HepG2 (cell line): ENCODE measurements around the gene ANKHD1. TPM values are rescaled to one million over a fixed set of nuclear protein-coding genes. Genes with fewer than 3 reads are reported as not detected.
"Not testable (repeated sequence)": the region's sequence is repeated elsewhere in the genome, so short reads cannot be mapped to it uniquely, and the experiment has no call there.

Experiments used
- ATAC-seq: fragments of 200-7000 bp; cut with Tn5 transposase; 3 replicates; pipeline ENCODE4 v1.9.1; 2020; ENCODE audit warnings: mild to moderate bottlenecking, moderate library complexity
- BruUV-seq: library from RNA; stranded (reverse); fragments of 400-500 nt; replicated peaks from 2 replicates; lab custom pipeline; 2021; lab: Mats Ljungman, UMichigan
- CTCF ChIA-PET: fragments of 300-600 bp; formaldehyde crosslinking; extraction: SDS; loops from one replicate; lab custom pipeline; 2021; ENCODE audit warnings: low total read pairs, inconsistent platforms, low intra/inter-chr PET ratio; lab: Yijun Ruan, JAX
- POLR2A ChIA-PET: fragments of 350-600 bp; sonication (Branson Sonifier 250); formaldehyde crosslinking; loops from one replicate; lab custom pipeline; 2020; ENCODE audit warnings: antibody characterized with exemption, inconsistent platforms; lab: Yijun Ruan, JAX
- DNase-seq: peaks from one replicate; pipeline ENCODE4 v3.0.0-alpha.2; 2015; ENCODE audit warnings: low spot score
- FAIRE-seq: peaks from 3 replicates; lab custom pipeline; 2011; peaks lifted over from hg19 to GRCh38; lab: Jason Lieb, UNC
- H2AFZ ChIP-seq: one replicate; pipeline ENCODE4 v1.6.1; 2011; ENCODE audit warnings: low read length, inconsistent platforms
- H3K27ac ChIP-seq: fragments of 300-600 bp; 3 replicates; pipeline ENCODE4 v1.8.0; 2011; ENCODE audit warnings: mixed run types, mild to moderate bottlenecking, mixed read lengths, low read length, inconsistent platforms; ENCODE audit not compliant: insufficient read depth; ENCODE audit errors: extremely low read length
- H3K27me3 ChIP-seq, 2 experiments: fragments of 200-600 bp in 1 of 2; 2 replicates in 1 of 2; 3 replicates in 1 of 2; pipeline versions ENCODE4 v1.6.0 to v1.8.0; 2011; ENCODE audit warnings: low read length in 2 of 2, mild to moderate bottlenecking in 2 of 2, moderate library complexity in 2 of 2, inconsistent platforms in 1 of 2; ENCODE audit not compliant: insufficient read depth in 2 of 2, control insufficient read depth in 1 of 2
- H3K36me3 ChIP-seq, 2 experiments: fragments of 200-600 bp in 1 of 2; replicated peaks in 1 of 2; 2 replicates in 1 of 2; 3 replicates in 1 of 2; pipeline versions ENCODE4 v1.5.1 to v1.8.0; 2011; ENCODE audit warnings: low read length in 2 of 2, inconsistent platforms in 1 of 2; ENCODE audit not compliant: insufficient read depth in 2 of 2, control insufficient read depth in 1 of 2
- H3K4me1 ChIP-seq: 2 replicates; pipeline ENCODE4 v1.5.1; 2012; ENCODE audit warnings: low read length, inconsistent platforms; ENCODE audit not compliant: insufficient read depth
- H3K4me2 ChIP-seq: 2 replicates; pipeline ENCODE4 v1.6.0; 2011; ENCODE audit warnings: low read depth, low read length, inconsistent platforms
- H3K4me3 ChIP-seq, 3 experiments: fragments of 200-600 bp in 1 of 3; sonication (generic), shearing (Covaris generic) in 1 of 3; replicated peaks in 1 of 3; 2 replicates each; pipeline ENCODE4 v1.5.1; 2011 to 2016; ENCODE audit warnings: low read length in 3 of 3, inconsistent platforms in 2 of 3, low read depth in 2 of 3, mild to moderate bottlenecking in 2 of 3, control low read depth in 1 of 3, mixed read lengths in 1 of 3; ENCODE audit not compliant: insufficient read depth in 1 of 3
- H3K79me2 ChIP-seq: one replicate; pipeline ENCODE4 v1.6.1; 2011; ENCODE audit warnings: low read length, inconsistent platforms; ENCODE audit not compliant: insufficient read depth
- H3K9ac ChIP-seq: 2 replicates; pipeline ENCODE4 v1.6.0; 2011; ENCODE audit warnings: mild to moderate bottlenecking, low read depth, low read length, inconsistent platforms; ENCODE audit not compliant: insufficient read depth
- H3K9me3 ChIP-seq: 2 replicates; pipeline ENCODE4 v1.5.1; 2012; ENCODE audit warnings: mild to moderate bottlenecking, low read length
- H4K20me1 ChIP-seq: 2 replicates; pipeline ENCODE4 v1.6.0; 2011; ENCODE audit warnings: inconsistent platforms, mild to moderate bottlenecking, low read length, moderate library complexity; ENCODE audit not compliant: insufficient read depth
- CBX2 ChIP-seq, 2 experiments: fragments of 200-600 bp in 1 of 2; sonication (generic); formaldehyde crosslinking in 1 of 2; IDR thresholded peaks; 2 replicates each; pipeline versions ENCODE4 v1.7.0 to v1.8.1; 2018 to 2022; ENCODE audit warnings: low read depth in 2 of 2, low read length in 1 of 2, mild to moderate bottlenecking in 1 of 2, missing genetic modification reagents in 1 of 2
- CEBPG ChIP-seq: IDR thresholded peaks from 2 replicates; pipeline ENCODE4 v1.6.1; 2016
- CTCF ChIP-seq: sonication (generic); formaldehyde crosslinking; IDR thresholded peaks from 2 replicates; pipeline ENCODE4 v1.5.0; 2020; ENCODE audit warnings: mild to moderate bottlenecking, missing genetic modification reagents, moderate library complexity
- MTA3 ChIP-seq: sonication (generic); formaldehyde crosslinking; IDR thresholded peaks from 2 replicates; pipeline ENCODE4 v1.4.0; 2020; ENCODE audit warnings: missing genetic modification reagents
- MYC ChIP-seq: sonication (generic); formaldehyde crosslinking; IDR thresholded peaks from 2 replicates; pipeline ENCODE4 v1.9.0; 2021; ENCODE audit warnings: missing genetic modification reagents, borderline replicate concordance
- RNF219 ChIP-seq: sonication (generic); formaldehyde crosslinking; IDR thresholded peaks from 2 replicates; pipeline ENCODE4 v1.5.0; 2020; ENCODE audit warnings: mild to moderate bottlenecking, missing genetic modification reagents
- ZFP37 ChIP-seq: sonication (generic); formaldehyde crosslinking; IDR thresholded peaks from 2 replicates; pipeline ENCODE4 v1.4.0; 2020; ENCODE audit warnings: missing genetic modification reagents, borderline replicate concordance
- ZNF512B ChIP-seq: sonication (generic); formaldehyde crosslinking; IDR thresholded peaks from 2 replicates; pipeline ENCODE4 v1.5.1; 2020; ENCODE audit warnings: missing genetic modification reagents, mild to moderate bottlenecking, borderline replicate concordance
- ZNF709 ChIP-seq: sonication (generic); formaldehyde crosslinking; IDR thresholded peaks from 2 replicates; pipeline ENCODE4 v1.5.0; 2020; ENCODE audit warnings: mild to moderate bottlenecking, missing genetic modification reagents
- WGBS: methylation state at CpG from one replicate; pipeline ENCODE4 v1.1.6; 2017; ENCODE audit warnings: low lambda C conversion rate; 5-methylcytosine and 5-hydroxymethylcytosine counted together
- in situ Hi-C: cut with HindIII; loops from 2 replicates; pipeline ENCODE4 v1.10.0; 2017; ENCODE audit warnings: low pct_unique_long_range_greater_than_20kb; ENCODE audit not compliant: extremely low pct_ligation_motif_present
- intact Hi-C: fragments of 100-400 bp; cut with micrococcal nuclease; formaldehyde crosslinking; loops from one replicate; pipeline ENCODE4 v1.10.0; 2022; ENCODE audit not compliant: unreplicated experiment
- polyA plus RNA-seq, 8 experiments: library from polyadenylated mRNA; depleted of rRNA in 3 of 8; stranded (reverse) in 7 of 8; unstranded in 1 of 8; fragments of >200 nt; fragmentation: Illumina TruSeq in 4 of 8; extraction: Trizol in 4 of 8; gene quantifications; 2 replicates each; pipeline versions ENCODE4 v1.2.1 to v1.2.3, GENCODE V29; 2011 to 2016; ENCODE audit warnings: low read depth in 4 of 8, missing spikeins in 1 of 8, mixed read lengths in 1 of 8; ENCODE audit not compliant: insufficient read depth in 1 of 8
- total RNA-seq, 5 experiments: library from RNA; depleted of rRNA; stranded (reverse); fragments of >200 nt; fragmentation: Illumina TruSeq; extraction: Trizol; gene quantifications; 2 replicates each; pipeline ENCODE4 v1.2.3, GENCODE V29; 2016; ENCODE audit warnings: low read depth in 1 of 5

Gene ANKHD1
- total and polyA plus RNA-seq, 2 of the 13 experiments (the other 11 are each of a cell fraction or from before 2014, with no cell fraction given) = 69.9 to 82.0 TPM

DNA sequence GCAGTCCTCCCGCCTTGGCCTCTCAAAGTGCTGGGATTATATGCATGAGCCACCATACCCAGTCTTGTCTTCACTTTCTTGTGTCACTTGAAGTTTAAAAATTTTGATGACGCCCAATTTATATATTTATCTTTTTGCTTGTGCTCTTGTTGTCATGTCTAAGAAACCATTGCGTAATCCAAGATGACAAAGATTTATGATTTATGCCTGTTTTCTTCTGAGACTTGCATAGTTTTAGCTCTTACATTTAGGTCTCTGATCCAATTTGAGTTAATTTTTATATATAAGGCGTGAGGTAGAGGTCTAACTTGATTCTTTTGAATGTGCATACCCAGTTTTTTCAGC is 18.6 kb downstream of the ANKHD1 start (continued):
- TF ChIP-seq CBX2 (IDR thresholded peaks at IDR 0.05; ENCODE audit: low read depth, low read length) (no peak), CBX2 (CRISPR knock-in tag; IDR thresholded peaks at IDR 0.05; ENCODE audit: low read depth) (no peak), MYC (CRISPR knock-in tag) (no peak), RNF219 (CRISPR knock-in tag) (no peak), ZNF512B (CRISPR knock-in tag) (no peak), ZNF709 (CRISPR knock-in tag) (no peak), CEBPG (CRISPR knock-in tag) (0 out of 2 replicates have a peak, but pooled peaks have one; percentile 4)
- TF ChIP-seq, all 625 proteins: peak for 2

- Histone ChIP-seq H3K4me1 (peaks cover 38% of the 10 kb centered on the region), H3K9ac (no peak overlapping the region), H3K27ac (no peak overlapping the region), H3K4me2 (no peak overlapping the region), H4K20me1 (peaks cover 74% of the 10 kb centered on the region), H3K79me2 (peaks cover 96% of the 10 kb centered on the region), H3K36me3 (peaks cover 0 to 11% of the 10 kb centered on the region in 2 experiments; a peak in 1 of 5 replicates), H3K27me3 (no peaks in the 10 kb centered on the region), H2AFZ (no peak overlapping the region), H3K9me3 (no peaks in the 10 kb centered on the region), H3K4me3 (no peak overlapping the region)
- no peak for DNase-seq
- in situ Hi-C loops (no loop called here), intact Hi-C loops (no loop called here)
- FAIRE-seq = no peak
- ATAC-seq = no peak
- POLR2A ChIA-PET = no interaction called here
- TF ChIP-seq CTCF (CRISPR knock-in tag) = no peak
- TF ChIP-seq ZFP37 = no peak
- no peak for TF ChIP-seq MTA3 (CRISPR knock-in tag)
- CTCF ChIA-PET = no interaction called here
- 92% methylated on average over 5 of the region's 5 CpGs for WGBS
- TSS peak; percentile 17 for BruUV-seq
Measured at GRCh38 chr5:140420665-140421361, 19.2 kb downstream of the ANKHD1 start.

GRCh38 chr5:140421375-140421774 is 19.7 kb downstream of the ANKHD1 start:
- ATAC-seq, H2AFZ ChIP-seq, BruUV-seq, in situ Hi-C loops, FAIRE-seq, H3K9ac ChIP-seq, H3K4me2 ChIP-seq, intact Hi-C loops, H3K9me3 ChIP-seq, POLR2A ChIA-PET, H3K4me3 ChIP-seq, CTCF ChIA-PET, DNase-seq, H3K27me3 ChIP-seq, H3K27ac ChIP-seq: not testable (repeated sequence)
- peaks cover 74% of the 10 kb centered on the region for H4K20me1 ChIP-seq
- peaks cover 38% of the 10 kb centered on the region for H3K4me1 ChIP-seq
- WGBS = 93% methylated on average over 7 of the region's 7 CpGs
- peaks cover 0 to 14% of the 10 kb centered on the region in 2 experiments; a peak in 1 of 5 replicates for H3K36me3 ChIP-seq
- peaks cover 95% of the 10 kb centered on the region for H3K79me2 ChIP-seq
